Jurkat, Clone E6-1 (cell line): Measurements from ENCODE around the gene ITGB2. TPM values are rescaled to one million over a fixed set of nuclear protein-coding genes. Genes with fewer than 3 reads are reported as not detected.

Experiments
- DNase-seq: peaks from one replicate; pipeline ENCODE4 v3.0.0-alpha.2; 2011; ENCODE audit warnings: low read depth, low spot score
- H3K4me3 ChIP-seq: 2 replicates; pipeline ENCODE4 v1.5.1; 2011; ENCODE audit warnings: mild to moderate bottlenecking, low read length, control low read depth, moderate library complexity
- polyA plus RNA-seq: library from polyadenylated mRNA; unstranded; fragments of >200 nt; gene quantifications from one replicate; pipeline ENCODE4 v1.2.1, GENCODE V29; 2012; ENCODE audit warnings: missing spikeins; ENCODE audit not compliant: insufficient read length, insufficient read depth

The ITGB2 gene
- 108 TPM for polyA plus RNA-seq

GRCh38 chr21:44920694-44921604 lies at the start of gene ITGB2:
Gene ITGB2 (minus strand): TSS chr21:44920899. CDS start chr21:44910782, 10,117 bp downstream.
- peak; percentile 69 for DNase-seq
- peak within 1 kb of the TSS; percentile 94 for H3K4me3 ChIP-seq

DNA sequence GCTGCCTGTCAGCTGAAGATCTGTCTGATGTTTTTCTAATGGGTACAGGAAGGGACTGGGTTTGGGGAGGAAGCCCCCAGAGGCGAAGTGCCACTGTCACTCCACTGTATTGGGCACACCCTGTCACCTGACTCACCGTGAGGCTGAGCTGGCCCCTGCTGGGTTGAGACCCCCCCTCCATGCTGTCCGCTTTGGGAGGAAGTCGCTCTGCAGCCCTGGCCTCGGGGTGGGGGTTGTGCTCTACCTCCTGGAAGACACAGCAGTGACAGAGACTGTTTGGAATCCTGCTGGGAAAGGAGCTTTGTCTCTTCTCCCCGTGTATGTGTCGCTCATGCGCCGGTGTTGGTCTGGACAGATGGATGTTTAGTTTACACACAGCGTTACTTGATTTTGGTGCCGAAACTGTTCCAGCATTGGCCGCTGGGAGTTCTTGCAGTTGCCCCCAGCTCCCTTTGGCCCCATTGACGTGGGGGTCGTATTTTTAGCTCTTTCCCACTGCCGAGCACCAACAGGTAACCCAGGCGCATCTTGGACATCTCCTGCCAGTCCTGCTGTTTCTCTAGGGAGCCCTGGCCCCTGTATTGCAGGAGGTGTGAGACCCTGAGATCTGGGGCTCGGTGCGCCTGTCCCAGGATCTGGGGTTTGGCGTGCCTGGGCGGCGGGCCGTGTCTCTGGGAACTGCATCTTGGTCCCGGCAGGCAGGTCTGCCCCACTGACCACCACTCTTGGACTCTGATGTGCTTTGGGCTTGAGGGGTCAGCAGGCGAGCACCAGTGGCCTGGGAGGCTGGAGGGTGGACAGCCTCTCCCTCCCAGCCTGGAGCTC lies 49.4 kb upstream of the ITGB2 start:
- DNase-seq: no peak
- H3K4me3 ChIP-seq: no peak overlapping the region

GRCh38 chr21:44969066-44969670 lies 48.5 kb upstream of the ITGB2 start:
- no peak for DNase-seq
- H3K4me3 ChIP-seq: no peak overlapping the region

DNA sequence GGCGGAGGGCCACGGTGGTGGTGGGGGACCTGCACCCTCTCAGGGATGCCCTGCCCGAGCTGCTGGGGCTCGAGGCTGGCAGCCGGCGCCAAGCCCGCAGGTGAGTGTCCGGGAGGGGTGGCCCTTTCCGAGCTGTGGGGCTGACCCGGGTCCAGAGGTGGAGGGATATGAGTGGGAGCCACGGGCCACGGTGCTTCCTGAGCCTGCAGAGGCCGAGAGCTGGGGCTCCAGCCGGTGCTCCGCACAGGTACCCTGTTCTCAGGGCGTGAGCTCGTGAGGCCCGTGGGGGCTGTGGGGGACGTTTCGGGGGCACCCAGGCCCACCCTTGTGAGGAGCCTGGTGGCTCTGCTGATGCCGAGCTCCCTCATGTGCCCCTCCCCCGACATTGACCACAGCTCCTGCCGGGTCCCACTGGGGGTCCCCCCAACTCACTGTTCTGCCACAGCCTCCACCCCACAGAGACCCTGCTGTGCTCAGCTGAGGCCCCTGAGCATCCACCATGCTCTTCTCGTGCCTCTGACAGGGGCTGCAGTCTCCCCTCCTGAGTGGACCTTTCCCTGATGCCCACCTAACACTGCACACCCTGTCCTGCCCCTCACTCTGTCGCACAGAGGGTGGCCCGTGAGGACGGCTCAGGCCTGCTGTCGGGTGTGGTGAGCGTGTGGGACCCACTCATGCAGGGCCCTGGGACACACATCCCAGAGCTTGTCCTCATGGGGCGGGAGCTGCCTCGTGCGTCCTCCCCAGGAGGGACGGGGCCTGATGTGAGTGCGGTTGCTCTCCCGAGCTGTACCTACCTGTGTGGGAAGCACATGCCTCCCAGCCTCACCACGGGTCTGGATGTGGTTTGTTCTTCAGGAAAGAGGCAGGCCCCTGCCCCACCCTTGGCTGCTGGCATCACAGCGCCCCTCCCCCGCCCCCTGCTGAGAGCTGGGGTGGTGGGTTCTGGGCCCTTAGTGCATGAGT lies 46.7 kb upstream of the ITGB2 start:
- peak; percentile 56 for DNase-seq
- no peak overlapping the region for H3K4me3 ChIP-seq

DNA sequence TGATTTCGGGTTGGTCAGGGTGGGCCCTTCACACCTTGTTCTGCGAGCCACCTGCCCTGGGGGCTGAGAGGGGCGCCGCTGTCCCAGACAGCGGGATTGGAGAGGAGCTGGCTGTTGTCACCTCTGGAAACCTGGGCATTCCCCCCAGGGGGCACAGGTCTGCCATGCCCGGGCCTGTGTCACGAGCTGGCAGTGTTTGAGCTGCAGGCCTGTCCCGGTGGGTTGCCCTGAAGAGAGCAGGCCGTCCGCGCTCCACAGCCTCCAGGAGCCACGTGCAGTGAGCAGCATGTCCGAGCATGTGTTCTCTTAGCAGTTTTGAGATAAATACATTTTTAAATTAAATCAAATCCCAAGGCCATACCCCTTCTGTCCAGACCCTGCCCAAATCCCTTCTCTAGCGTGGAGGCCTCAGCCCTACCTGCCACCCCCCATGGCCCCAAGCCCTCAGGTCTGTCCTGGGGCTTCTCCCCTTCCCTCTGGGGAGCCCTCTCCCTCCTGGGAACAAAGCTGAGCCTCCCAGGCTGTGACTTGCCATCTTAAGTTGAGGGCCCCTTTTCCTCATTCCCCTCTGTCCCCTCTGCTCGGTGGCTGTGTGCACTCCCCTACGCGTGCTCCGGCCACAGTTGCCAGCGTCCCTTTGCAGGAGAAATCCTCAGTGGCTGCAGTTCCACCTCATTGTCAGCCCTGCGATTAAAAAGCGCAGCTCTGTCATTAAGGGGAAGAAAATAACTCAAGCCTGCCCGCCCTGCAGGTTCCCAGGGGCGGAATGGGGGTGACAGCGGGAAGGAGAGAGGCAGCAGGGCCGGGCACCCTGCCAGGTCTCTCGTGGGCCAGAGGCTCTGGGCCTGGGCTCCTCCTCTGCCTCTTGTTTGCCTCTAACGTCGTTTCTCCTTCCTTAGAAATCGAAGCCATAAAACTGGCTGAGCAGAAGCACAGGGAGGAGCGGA lies 45.7 kb upstream of the ITGB2 start:
- DNase-seq: no peak
- no peak overlapping the region for H3K4me3 ChIP-seq

- DNase-seq: no peak
- H3K4me3 ChIP-seq: no peak overlapping the region
Observed at GRCh38 chr21:44965251-44966022, 44.7 kb upstream of the ITGB2 start.

GRCh38 chr21:44964381-44964780 lies 43.7 kb upstream of the ITGB2 start:
- no peak for DNase-seq
- H3K4me3 ChIP-seq: no peak overlapping the region

DNA sequence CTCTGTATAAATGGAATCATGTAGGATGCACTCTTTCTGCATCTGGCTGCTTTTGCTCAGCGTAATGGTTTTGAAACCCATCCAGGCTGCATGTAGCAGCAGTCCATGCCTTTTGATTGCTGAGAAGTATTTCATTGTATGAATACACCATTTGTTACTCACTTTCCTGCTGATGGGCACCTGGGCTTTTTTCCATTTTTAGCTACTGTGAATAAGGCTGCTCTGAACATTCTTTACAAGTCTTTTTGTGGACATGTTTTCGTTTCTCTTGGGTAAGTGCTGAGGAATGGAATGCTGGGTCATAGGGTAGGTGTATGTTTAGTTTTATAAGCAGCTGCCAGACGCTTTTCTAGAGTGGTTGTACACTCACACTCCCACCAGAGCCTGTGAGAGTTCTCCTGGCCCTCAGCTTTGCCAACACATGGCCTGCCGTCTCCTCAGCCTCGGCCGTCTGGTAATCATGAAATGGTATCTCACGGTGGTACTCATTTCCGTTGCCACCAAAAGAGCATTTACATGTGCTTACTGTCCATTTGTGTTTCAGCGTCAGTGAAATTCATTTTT lies 41.8 kb upstream of the ITGB2 start:
- H3K4me3 ChIP-seq: no peak overlapping the region
- no peak for DNase-seq

DNA sequence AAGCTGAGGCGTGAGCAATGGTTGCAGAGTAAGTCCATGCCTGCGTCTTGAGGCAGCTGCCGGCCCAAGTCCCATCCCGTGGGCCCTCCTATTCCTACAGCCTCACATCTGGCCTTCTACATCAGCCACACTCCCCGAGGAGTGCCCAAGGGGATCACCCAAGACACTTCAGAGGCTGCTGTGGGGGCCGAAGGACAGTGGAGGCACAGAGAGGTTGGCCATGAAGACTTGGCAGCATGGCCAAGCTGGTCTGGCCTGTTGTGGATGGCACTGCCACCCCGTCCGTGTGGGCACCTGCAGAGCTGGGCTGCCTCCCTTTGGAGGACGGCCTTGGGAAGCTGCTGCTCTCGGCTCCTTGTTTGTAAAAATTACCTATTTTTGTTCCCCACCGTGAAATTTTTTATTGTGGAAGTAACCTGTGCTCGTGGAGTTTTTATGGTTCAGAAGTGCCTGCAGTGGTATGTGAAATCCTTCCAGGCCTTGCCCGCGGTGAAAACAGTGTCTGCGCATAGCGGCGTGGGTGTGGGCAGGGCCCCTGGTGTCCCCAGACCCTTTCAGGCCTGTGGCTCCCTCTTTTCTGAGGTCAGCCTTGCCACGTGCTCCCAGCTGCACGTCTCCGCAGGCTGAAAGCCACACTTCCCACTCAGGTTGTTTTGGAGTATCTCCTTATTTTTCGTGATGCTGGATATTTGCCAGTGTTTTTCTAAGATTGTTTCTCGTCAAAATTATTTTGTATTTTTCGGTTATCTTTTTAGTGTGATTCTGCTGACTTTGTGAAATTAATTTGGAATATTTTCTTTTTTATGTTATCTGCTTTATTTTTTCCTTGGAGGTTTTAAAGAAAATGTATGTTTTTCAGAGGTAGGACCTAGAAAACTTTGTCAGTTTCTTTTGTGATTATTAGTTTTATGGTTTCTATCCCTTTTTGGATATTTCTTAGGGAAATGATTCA lies 39.7 kb upstream of the ITGB2 start:
- no peak for DNase-seq
- no peak overlapping the region for H3K4me3 ChIP-seq

GRCh38 chr21:44959376-44960091 lies 38.8 kb upstream of the ITGB2 start:
- DNase-seq: no peak

DNA sequence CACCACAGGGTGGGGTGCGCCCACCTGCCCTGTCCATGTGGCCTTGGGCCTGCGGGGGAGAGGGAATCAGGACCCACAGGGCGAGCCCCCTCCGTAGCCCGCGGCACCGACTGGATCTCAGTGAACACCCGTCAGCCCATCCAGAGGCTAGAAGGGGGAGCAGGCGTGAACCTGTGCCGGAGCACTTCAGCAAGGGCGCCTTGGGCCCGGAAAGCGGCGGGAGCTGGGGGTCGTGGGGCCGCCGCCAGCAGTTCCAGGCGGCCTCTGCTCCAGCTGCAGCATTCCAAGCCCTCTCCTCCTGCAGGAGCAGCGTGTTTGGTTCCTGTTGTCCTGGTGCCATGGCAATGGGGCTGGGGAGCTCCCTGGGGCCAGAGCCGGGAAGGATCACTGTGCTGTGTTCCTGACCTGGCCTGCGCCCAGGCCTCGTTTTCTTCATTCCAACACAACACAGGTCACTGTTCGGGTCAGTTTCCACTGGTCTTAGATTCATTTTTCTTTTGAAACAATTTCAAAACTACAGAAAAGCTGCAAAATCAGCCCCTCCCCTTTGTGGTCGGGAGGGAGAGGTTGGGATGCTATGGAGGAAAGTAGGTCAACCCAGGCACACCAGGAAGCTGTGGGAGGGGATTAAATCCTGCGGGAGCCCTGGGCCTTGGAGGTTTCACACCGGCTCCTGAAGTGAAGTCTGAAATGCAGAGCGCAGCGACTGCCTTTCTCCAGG lies 37.9 kb upstream of the ITGB2 start:
- no peak for DNase-seq
- H3K4me3 ChIP-seq: no peak overlapping the region

More at GRCh38 chr21:44959376-44960091, 38.8 kb upstream of the ITGB2 start:
- no peak overlapping the region for H3K4me3 ChIP-seq

- H3K4me3 ChIP-seq: no peak overlapping the region
- no peak for DNase-seq
Observed at GRCh38 chr21:44957901-44958451, 37.3 kb upstream of the ITGB2 start.

DNA sequence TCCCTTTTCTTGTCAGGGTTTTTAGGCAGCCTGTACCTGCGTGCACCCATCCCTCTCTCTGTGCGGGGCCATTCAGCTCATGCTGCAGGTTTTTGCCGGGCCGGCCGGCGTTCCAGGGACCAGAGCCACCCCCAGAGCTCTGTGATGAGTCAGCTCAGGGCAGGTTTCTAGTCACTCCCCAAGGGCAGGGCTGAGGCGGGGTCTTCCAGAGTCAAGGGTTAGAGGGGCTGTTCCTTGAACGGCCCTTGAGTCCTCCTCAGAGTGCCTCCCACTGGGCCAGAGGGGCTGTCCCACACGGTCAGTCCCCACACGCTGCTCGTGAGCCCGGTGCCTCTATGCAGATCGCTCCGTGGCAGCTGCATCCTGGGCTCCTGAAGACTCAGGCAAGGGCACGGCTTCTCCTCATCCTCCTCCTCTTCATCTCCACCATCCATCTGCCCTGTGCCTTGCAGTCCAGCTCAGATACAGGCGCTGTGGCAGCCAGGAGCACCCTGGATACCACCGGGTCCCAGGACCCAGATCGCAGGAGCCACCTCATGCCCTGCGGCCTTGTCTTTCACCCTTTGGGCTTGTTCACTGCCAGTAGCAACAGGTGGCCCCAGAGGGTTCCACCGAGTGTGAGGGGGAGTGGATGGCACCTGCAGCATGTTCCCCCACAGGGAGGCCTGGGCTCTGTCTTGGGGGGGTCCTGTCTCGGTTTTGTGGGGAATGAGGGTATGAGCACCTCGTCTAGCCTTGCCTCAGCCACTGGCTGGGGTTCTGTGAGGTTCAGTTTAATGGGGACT lies 36.5 kb upstream of the ITGB2 start:
- no peak for DNase-seq
- no peak overlapping the region for H3K4me3 ChIP-seq
